ENCODE data around the gene NCKAP1.

DNA sequence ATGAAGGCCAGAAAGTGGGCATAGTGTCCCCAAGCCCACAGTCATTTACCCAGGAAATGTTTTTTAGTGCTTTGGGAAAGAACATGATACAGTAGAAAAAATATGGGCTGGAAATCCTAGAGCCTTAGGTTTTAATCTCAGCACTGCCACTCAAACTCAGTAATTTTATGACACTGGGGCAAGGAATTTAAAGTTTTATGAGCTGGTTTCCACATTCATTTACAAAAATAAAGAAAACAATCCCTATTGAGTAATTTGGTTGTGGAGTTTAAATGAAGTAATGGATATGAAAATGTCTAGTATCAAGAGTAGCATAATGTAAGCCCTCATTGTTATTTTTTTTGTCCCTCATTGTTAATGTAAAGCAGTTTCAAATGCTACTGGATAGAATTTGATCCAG is 120.3 kb downstream of the NCKAP1 start:
- TF ChIP-seq, protein P1, sequence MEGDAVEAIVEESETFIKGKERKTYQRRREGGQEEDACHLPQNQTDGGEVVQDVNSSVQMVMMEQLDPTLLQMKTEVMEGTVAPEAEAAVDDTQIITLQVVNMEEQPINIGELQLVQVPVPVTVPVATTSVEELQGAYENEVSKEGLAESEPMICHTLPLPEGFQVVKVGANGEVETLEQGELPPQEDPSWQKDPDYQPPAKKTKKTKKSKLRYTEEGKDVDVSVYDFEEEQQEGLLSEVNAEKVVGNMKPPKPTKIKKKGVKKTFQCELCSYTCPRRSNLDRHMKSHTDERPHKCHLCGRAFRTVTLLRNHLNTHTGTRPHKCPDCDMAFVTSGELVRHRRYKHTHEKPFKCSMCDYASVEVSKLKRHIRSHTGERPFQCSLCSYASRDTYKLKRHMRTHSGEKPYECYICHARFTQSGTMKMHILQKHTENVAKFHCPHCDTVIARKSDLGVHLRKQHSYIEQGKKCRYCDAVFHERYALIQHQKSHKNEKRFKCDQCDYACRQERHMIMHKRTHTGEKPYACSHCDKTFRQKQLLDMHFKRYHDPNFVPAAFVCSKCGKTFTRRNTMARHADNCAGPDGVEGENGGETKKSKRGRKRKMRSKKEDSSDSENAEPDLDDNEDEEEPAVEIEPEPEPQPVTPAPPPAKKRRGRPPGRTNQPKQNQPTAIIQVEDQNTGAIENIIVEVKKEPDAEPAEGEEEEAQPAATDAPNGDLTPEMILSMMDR (IDR thresholded peaks at IDR 0.05), result no peak
- TF ChIP-seq POLR2AphosphoS5 (IDR thresholded peaks at IDR 0.05) (no peak), POLR2A (IDR thresholded peaks at IDR 0.05) (no peak)

Data from sigmoid colon (tissue), 4 donors.